Esophagus squamous epithelium (tissue), 4 donors: ENCODE measurements around the gene ELP2.

Source experiments
- CTCF ChIP-seq, 6 experiments: fragments of 450-650 bp in 4 of 6; fragments of 200-600 bp in 2 of 6; sonication (generic) in 2 of 6; IDR thresholded peaks; one replicate each; pipeline ENCODE4 v1.5.1; 2016 to 2019; ENCODE audit warnings: antibody characterized with exemption in 6 of 6, mild to moderate bottlenecking in 4 of 6, moderate library complexity in 4 of 6
- POLR2A ChIP-seq, 4 donors: fragments of 450-650 bp; IDR thresholded peaks; one replicate each; pipeline ENCODE4 v1.6.1; 2017; ENCODE audit warnings: antibody characterized with exemption in 4 of 4, mild to moderate bottlenecking in 4 of 4, moderate library complexity in 3 of 4

- TF ChIP-seq CTCF (IDR thresholded peaks at IDR 0.05): no peak
- no peak for TF ChIP-seq POLR2A (IDR thresholded peaks at IDR 0.05)
These were observed 20.0 kb downstream of the ELP2 start for GRCh38 chr18:36149514-36150289.
